ENCODE data around the gene RPL31.

RPL31 gene

GRCh38 chr2:101018934-101019333 lies 16.8 kb downstream of the RPL31 start:
- TF ChIP-seq CTCF (IDR thresholded peaks at IDR 0.05; ENCODE audit: low read depth, low read length): no peak
- no peak for DNase-seq (ENCODE audit: low read depth in 2 of 2)

GRCh38 chr2:101022221-101022620 lies 20.1 kb downstream of the RPL31 start:
- no peak overlapping the region for H3K4me3 ChIP-seq (replicated peaks in 1 of 2; ENCODE audit: low read depth in 2 of 2, low read length in 2 of 2)
- TF ChIP-seq CTCF (IDR thresholded peaks at IDR 0.05; ENCODE audit: low read depth, low read length): no peak
- DNase-seq (ENCODE audit: low read depth in 2 of 2): no peak

More at GRCh38 chr2:101018934-101019333, 16.8 kb downstream of the RPL31 start:
- no peak overlapping the region for H3K4me3 ChIP-seq (replicated peaks in 1 of 2; ENCODE audit: low read depth in 2 of 2, low read length in 2 of 2)

GRCh38 chr2:101023327-101024107 lies 21.4 kb downstream of the RPL31 start:
- no peak overlapping the region for H3K4me3 ChIP-seq (replicated peaks in 1 of 2; ENCODE audit: low read depth in 2 of 2, low read length in 2 of 2)
- DNase-seq (ENCODE audit: low read depth in 2 of 2): no peak
- no peak for TF ChIP-seq CTCF (IDR thresholded peaks at IDR 0.05; ENCODE audit: low read depth, low read length)

- no peak overlapping the region for H3K4me3 ChIP-seq (replicated peaks in 1 of 2; ENCODE audit: low read depth in 2 of 2, low read length in 2 of 2)
- DNase-seq (ENCODE audit: low read depth in 2 of 2): no peak
- no peak for TF ChIP-seq CTCF (IDR thresholded peaks at IDR 0.05; ENCODE audit: low read depth, low read length)
Observed at GRCh38 chr2:101025561-101025960, 23.5 kb downstream of the RPL31 start.

GRCh38 chr2:101026253-101026701 lies 24.2 kb downstream of the RPL31 start:
- no peak overlapping the region for H3K4me3 ChIP-seq (replicated peaks in 1 of 2; ENCODE audit: low read depth in 2 of 2, low read length in 2 of 2)
- TF ChIP-seq CTCF (IDR thresholded peaks at IDR 0.05; ENCODE audit: low read depth, low read length): no peak

GRCh38 chr2:101026923-101027469 lies 24.9 kb downstream of the RPL31 start:
- no peak overlapping the region for H3K4me3 ChIP-seq (replicated peaks in 1 of 2; ENCODE audit: low read depth in 2 of 2, low read length in 2 of 2)
- no peak for DNase-seq (ENCODE audit: low read depth in 2 of 2)
- TF ChIP-seq CTCF (IDR thresholded peaks at IDR 0.05; ENCODE audit: low read depth, low read length): no peak

More at GRCh38 chr2:101026253-101026701, 24.2 kb downstream of the RPL31 start:
- DNase-seq (ENCODE audit: low read depth in 2 of 2): no peak
